ENCODE data around the gene ST7. TPM values are rescaled to one million over a fixed set of nuclear protein-coding genes. Genes with fewer than 3 reads are reported as not detected.

ST7 gene
- total and polyA plus RNA-seq, 2 donors from 2014 or later, result 21.5 to 29.8 TPM

DNA sequence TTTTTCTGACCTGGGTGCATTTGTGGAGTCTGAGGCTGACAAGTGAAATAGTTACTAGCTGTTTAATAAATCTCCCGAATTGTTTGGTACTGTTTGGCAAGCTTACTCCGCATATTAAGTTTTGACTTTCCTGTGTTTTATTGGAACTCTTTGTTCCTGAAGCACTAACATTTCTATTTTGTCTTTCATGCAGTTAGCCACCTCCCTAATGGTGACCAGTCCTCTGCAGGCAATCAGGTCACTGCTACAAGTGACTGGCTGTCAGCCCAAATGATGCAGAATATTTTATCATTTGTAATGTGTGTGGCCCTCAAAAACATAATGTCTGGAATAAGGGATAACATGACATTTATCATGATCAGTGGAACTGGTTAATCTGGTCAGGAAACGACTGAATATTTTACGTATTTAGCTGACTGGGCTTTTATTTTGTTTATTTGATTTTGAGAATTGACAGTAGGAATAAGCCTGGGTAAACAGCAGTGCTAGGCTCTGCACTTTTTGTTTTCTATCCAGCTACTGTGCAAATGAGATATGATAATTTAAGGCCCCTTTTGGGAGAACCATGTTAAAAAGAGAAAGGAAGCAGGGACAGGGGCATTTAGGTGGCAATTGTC is 82.9 kb downstream of the ST7 start:
- no peak overlapping the region for H3K9ac ChIP-seq (ENCODE audit: low read length in 3 of 3)
- peaks cover 0 to 9% (median 5%) of the 10 kb centered on the region in 3 donors for H3K4me1 ChIP-seq (ENCODE audit: control insufficient read depth in 2 of 3, insufficient read depth in 2 of 3, low read depth in 1 of 3, low read length in 3 of 3)
- FAIRE-seq (no peak), DNase-seq (no peak)
- no peaks in the 10 kb centered on the region for H3K9me3 ChIP-seq (ENCODE audit: control insufficient read depth in 2 of 3, insufficient read depth in 1 of 3, low read length in 3 of 3)
- H3K4me3 ChIP-seq (ENCODE audit: low read length in 3 of 3), result peak overlapping the region in 1 of 3 donors; percentile 5
- intact Hi-C loops (cut with DNase I), result no loop called here
- TF ChIP-seq CTCF (IDR thresholded peaks at IDR 0.05; ENCODE audit: borderline replicate concordance, extremely low read depth, insufficient read depth), result no peak
- no peaks in the 10 kb centered on the region for H3K36me3 ChIP-seq (ENCODE audit: control insufficient read depth in 2 of 3, insufficient read depth in 3 of 3, low read length in 3 of 3)
- H3K27me3 ChIP-seq (ENCODE audit: control insufficient read depth, insufficient read depth, low read length), result no peaks in the 10 kb centered on the region
- H3K27ac ChIP-seq (ENCODE audit: low read depth in 2 of 2, low read length in 2 of 2), result no peak overlapping the region

- no peaks in the 10 kb centered on the region for H3K36me3 ChIP-seq (ENCODE audit: control insufficient read depth in 2 of 3, insufficient read depth in 3 of 3, low read length in 3 of 3)
- H3K27ac ChIP-seq (ENCODE audit: low read depth in 2 of 2, low read length in 2 of 2), result no peak overlapping the region
- H3K4me3 ChIP-seq (ENCODE audit: low read length in 3 of 3), result no peak overlapping the region
- no peaks in the 10 kb centered on the region for H3K27me3 ChIP-seq (ENCODE audit: control insufficient read depth, insufficient read depth, low read length)
- FAIRE-seq (no peak), DNase-seq (no peak)
- peaks cover 0 to 9% (median 5%) of the 10 kb centered on the region in 3 donors for H3K4me1 ChIP-seq (ENCODE audit: control insufficient read depth in 2 of 3, insufficient read depth in 2 of 3, low read depth in 1 of 3, low read length in 3 of 3)
- intact Hi-C loops (cut with DNase I), result no loop called here
- TF ChIP-seq CTCF (IDR thresholded peaks at IDR 0.05; ENCODE audit: borderline replicate concordance, extremely low read depth, insufficient read depth), result no peak
- peaks cover 0 to 3% (median 0%) of the 10 kb centered on the region in 3 donors for H3K9me3 ChIP-seq (ENCODE audit: control insufficient read depth in 2 of 3, insufficient read depth in 1 of 3, low read length in 3 of 3)
- H3K9ac ChIP-seq (ENCODE audit: low read length in 3 of 3), result no peak overlapping the region
These were observed 83.5 kb downstream of the ST7 start for GRCh38 chr7:117036836-117037235.

DNA sequence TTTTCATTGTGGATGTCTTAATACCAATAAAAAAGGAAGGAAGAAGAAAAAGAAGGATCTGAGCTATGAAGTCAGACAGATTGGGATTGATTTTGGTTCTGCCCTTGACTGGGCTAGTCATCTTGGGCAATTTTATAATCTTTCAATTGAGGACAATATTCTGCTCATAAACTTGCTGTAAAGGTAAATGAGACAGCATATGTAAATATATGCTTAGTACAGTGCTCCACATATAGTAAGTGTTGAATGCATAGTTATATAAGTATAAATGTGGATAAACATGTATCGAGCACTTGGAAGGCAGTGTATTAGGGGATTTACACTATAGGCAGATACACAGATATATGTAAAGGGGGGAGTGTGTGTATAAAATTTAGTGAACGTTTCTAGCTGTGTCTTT is 85.1 kb downstream of the ST7 start:
- no peak for TF ChIP-seq CTCF (IDR thresholded peaks at IDR 0.05; ENCODE audit: borderline replicate concordance, extremely low read depth, insufficient read depth)
- Histone ChIP-seq H3K9ac (ENCODE audit: low read length in 3 of 3) (no peak overlapping the region), H3K27me3 (ENCODE audit: control insufficient read depth, insufficient read depth, low read length) (no peaks in the 10 kb centered on the region), H3K36me3 (ENCODE audit: control insufficient read depth in 2 of 3, insufficient read depth in 3 of 3, low read length in 3 of 3) (no peaks in the 10 kb centered on the region), H3K27ac (ENCODE audit: low read depth in 2 of 2, low read length in 2 of 2) (no peak overlapping the region), H3K4me3 (ENCODE audit: low read length in 3 of 3) (no peak overlapping the region), H3K4me1 (ENCODE audit: control insufficient read depth in 2 of 3, insufficient read depth in 2 of 3, low read depth in 1 of 3, low read length in 3 of 3) (peaks cover 0 to 11% (median 5%) of the 10 kb centered on the region in 3 donors), H3K9me3 (ENCODE audit: control insufficient read depth in 2 of 3, insufficient read depth in 1 of 3, low read length in 3 of 3) (peaks cover 0 to 4% (median 0%) of the 10 kb centered on the region in 3 donors)
- FAIRE-seq (no peak), DNase-seq (no peak)
- intact Hi-C loops (cut with DNase I), result no loop called here

- DNase-seq (no peak), FAIRE-seq (no peak)
- Histone ChIP-seq H3K27me3 (ENCODE audit: control insufficient read depth, insufficient read depth, low read length) (no peaks in the 10 kb centered on the region), H3K4me3 (ENCODE audit: low read length in 3 of 3) (no peak overlapping the region), H3K4me1 (ENCODE audit: control insufficient read depth in 2 of 3, insufficient read depth in 2 of 3, low read depth in 1 of 3, low read length in 3 of 3) (peaks cover 0 to 15% (median 4%) of the 10 kb centered on the region in 3 donors), H3K9me3 (ENCODE audit: control insufficient read depth in 2 of 3, insufficient read depth in 1 of 3, low read length in 3 of 3) (peaks cover 0 to 4% (median 0%) of the 10 kb centered on the region in 3 donors), H3K9ac (ENCODE audit: low read length in 3 of 3) (no peak overlapping the region), H3K36me3 (ENCODE audit: control insufficient read depth in 2 of 3, insufficient read depth in 3 of 3, low read length in 3 of 3) (no peaks in the 10 kb centered on the region), H3K27ac (ENCODE audit: low read depth in 2 of 2, low read length in 2 of 2) (no peak overlapping the region)
- TF ChIP-seq CTCF (IDR thresholded peaks at IDR 0.05; ENCODE audit: borderline replicate concordance, extremely low read depth, insufficient read depth), result no peak
- intact Hi-C loops (cut with DNase I), result no loop called here
These were observed 87.7 kb downstream of the ST7 start for GRCh38 chr7:117041007-117041406.

All from kidney (tissue), 14 donors.